ENCODE data around the gene ANKS1A.

DNA sequence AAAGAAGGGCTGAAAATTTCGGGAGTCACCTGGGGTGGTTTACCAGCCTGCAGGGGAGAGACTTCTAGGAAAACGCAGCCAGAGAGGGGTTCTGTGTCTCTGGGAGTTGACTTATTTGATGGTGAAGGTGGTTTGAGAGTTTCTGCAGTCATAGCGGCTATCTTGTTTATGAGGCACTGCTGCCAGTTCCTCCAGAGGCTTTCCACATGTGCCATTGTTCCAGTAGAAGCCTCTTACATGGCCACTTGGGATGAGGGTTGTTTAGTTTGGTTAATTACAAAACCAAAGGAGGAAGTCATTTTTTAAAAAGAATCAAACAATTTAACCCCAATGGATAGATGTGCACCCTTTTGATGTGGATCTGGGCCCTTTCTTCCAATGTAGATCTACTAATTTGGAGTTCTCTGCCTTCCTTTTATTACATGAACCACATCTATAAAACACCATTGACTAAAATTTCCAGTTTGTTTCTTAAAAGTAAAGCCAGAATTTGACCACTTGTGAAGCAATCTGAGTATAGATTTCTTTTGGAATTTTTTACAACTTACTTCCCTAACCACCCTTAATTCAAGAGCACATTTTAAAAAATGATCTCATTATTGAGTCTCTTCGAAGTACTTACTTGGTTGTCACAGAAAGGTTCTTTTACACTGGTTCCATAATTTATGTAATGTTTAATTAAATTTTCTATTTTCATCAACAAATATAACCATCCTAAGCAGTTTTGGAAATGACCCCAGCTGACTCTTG lies 154.5 kb downstream of the ANKS1A start:
- TF ChIP-seq, protein P1, sequence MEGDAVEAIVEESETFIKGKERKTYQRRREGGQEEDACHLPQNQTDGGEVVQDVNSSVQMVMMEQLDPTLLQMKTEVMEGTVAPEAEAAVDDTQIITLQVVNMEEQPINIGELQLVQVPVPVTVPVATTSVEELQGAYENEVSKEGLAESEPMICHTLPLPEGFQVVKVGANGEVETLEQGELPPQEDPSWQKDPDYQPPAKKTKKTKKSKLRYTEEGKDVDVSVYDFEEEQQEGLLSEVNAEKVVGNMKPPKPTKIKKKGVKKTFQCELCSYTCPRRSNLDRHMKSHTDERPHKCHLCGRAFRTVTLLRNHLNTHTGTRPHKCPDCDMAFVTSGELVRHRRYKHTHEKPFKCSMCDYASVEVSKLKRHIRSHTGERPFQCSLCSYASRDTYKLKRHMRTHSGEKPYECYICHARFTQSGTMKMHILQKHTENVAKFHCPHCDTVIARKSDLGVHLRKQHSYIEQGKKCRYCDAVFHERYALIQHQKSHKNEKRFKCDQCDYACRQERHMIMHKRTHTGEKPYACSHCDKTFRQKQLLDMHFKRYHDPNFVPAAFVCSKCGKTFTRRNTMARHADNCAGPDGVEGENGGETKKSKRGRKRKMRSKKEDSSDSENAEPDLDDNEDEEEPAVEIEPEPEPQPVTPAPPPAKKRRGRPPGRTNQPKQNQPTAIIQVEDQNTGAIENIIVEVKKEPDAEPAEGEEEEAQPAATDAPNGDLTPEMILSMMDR (IDR thresholded peaks at IDR 0.05): no peak
- TF ChIP-seq POLR2AphosphoS5 (IDR thresholded peaks at IDR 0.05; ENCODE audit: low read depth, low read length): no peak
- TF ChIP-seq TCF7L2 (IDR thresholded peaks at IDR 0.05; ENCODE audit: low read depth, low read length): no peak
- TF ChIP-seq, protein P2, sequence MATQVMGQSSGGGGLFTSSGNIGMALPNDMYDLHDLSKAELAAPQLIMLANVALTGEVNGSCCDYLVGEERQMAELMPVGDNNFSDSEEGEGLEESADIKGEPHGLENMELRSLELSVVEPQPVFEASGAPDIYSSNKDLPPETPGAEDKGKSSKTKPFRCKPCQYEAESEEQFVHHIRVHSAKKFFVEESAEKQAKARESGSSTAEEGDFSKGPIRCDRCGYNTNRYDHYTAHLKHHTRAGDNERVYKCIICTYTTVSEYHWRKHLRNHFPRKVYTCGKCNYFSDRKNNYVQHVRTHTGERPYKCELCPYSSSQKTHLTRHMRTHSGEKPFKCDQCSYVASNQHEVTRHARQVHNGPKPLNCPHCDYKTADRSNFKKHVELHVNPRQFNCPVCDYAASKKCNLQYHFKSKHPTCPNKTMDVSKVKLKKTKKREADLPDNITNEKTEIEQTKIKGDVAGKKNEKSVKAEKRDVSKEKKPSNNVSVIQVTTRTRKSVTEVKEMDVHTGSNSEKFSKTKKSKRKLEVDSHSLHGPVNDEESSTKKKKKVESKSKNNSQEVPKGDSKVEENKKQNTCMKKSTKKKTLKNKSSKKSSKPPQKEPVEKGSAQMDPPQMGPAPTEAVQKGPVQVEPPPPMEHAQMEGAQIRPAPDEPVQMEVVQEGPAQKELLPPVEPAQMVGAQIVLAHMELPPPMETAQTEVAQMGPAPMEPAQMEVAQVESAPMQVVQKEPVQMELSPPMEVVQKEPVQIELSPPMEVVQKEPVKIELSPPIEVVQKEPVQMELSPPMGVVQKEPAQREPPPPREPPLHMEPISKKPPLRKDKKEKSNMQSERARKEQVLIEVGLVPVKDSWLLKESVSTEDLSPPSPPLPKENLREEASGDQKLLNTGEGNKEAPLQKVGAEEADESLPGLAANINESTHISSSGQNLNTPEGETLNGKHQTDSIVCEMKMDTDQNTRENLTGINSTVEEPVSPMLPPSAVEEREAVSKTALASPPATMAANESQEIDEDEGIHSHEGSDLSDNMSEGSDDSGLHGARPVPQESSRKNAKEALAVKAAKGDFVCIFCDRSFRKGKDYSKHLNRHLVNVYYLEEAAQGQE (IDR thresholded peaks at IDR 0.05; ENCODE audit: insufficient read depth in 1 of 2, low read depth in 2 of 2, low read length in 1 of 2): no peak
